ENCODE data around the gene RECK.

Gene RECK

DNA sequence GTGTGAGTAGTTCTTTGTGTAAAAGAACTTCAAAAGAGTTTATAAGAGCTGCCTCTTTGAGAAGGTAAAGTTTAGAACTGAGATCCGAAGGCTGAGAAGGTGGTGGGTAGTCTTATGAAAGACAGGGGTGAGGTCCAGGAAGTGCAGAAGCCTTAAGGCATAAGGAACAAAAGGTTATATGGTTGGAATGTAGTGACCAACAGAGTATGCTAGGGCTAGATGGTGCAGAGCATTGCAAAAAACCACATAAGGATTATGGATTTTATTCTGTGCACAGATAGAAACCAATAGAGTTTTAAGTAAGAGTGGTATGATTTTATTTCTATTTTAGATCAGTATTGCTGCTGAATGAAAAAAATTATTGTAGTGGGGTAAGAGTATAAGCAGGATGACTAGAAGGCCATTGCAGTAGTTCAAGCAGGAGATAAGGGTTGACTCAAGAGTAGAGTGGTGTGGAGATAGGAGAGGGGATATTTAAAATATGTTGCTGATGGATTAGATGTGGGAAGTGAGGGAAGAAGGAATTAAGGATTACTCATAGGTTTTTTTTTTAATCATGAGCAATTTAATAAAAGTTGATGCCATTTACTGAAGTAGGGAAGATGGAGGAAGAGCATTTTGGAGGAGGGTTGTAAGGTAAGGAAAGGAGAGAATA is 3.7 kb downstream of the RECK start:
- POLR2A ChIA-PET (ENCODE audit: low non-redundant PET) = no interaction called here
- no peak for DNase-seq (ENCODE audit: low spot score)
- TF ChIP-seq, protein P1, sequence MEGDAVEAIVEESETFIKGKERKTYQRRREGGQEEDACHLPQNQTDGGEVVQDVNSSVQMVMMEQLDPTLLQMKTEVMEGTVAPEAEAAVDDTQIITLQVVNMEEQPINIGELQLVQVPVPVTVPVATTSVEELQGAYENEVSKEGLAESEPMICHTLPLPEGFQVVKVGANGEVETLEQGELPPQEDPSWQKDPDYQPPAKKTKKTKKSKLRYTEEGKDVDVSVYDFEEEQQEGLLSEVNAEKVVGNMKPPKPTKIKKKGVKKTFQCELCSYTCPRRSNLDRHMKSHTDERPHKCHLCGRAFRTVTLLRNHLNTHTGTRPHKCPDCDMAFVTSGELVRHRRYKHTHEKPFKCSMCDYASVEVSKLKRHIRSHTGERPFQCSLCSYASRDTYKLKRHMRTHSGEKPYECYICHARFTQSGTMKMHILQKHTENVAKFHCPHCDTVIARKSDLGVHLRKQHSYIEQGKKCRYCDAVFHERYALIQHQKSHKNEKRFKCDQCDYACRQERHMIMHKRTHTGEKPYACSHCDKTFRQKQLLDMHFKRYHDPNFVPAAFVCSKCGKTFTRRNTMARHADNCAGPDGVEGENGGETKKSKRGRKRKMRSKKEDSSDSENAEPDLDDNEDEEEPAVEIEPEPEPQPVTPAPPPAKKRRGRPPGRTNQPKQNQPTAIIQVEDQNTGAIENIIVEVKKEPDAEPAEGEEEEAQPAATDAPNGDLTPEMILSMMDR (conservative IDR thresholded peaks at IDR 0.05; ENCODE audit: low read depth) = no peak
- CTCF ChIA-PET = interaction anchor here (0.6 kb wide), 1 partner anchor 295 kb away, joined by 3 read pairs; no protein-coding TSS in a partner anchor
- H3K27ac ChIP-seq = no peak overlapping the region

DNA sequence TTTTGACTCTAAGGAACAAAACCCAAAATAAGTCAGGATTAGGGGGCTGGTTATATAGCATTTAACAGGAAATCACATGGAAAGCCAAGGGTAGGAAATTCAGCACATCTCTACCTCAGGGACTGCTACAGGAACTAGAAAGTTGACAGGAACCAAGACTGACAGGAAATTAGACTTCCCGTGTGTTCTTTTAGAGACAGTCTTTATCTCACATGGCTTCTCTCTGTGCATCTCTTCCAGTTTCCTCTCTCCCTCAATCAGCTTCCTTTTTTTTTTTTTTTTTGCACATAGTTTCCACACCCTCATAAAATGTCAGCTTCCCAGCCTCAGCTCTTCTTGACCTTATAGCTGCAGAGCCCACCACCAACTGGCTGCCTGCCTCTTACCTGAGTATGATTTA is 4.8 kb downstream of the RECK start:
- ChIA-PET CTCF (no interaction called here), POLR2A (ENCODE audit: low non-redundant PET) (no interaction called here)
- no peak for DNase-seq (ENCODE audit: low spot score)
- no peak overlapping the region for H3K27ac ChIP-seq
- TF ChIP-seq, protein P1 (conservative IDR thresholded peaks at IDR 0.05; ENCODE audit: low read depth) = no peak

DNA sequence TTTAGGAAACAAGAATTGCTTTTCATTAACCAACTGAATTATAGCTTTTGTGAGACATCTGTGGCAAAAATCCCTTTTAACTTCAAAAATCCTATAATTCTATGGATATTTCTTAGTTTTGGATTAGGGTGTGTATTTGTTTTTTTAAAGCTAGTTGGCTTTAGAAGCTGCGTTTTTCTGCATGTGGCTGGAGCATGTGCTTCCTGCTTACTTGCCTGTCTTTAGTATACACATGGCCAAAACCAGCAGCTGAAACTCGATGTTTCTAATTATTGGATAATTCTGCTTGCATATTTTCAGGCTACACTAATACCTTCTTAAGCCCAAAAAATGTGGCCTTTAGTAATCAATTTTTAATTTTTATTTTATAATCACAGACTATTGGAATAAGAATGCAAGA is 8.9 kb downstream of the RECK start:
- TF ChIP-seq, protein P1 (conservative IDR thresholded peaks at IDR 0.05; ENCODE audit: low read depth) = no peak
- POLR2A ChIA-PET (ENCODE audit: low non-redundant PET) = no interaction called here
- DNase-seq (ENCODE audit: low spot score) = no peak
- H3K27ac ChIP-seq = no peak overlapping the region
- CTCF ChIA-PET = interaction anchor here (0.7 kb wide), 1 partner anchor 441 kb away, joined by 4 read pairs; no protein-coding TSS in a partner anchor

DNA sequence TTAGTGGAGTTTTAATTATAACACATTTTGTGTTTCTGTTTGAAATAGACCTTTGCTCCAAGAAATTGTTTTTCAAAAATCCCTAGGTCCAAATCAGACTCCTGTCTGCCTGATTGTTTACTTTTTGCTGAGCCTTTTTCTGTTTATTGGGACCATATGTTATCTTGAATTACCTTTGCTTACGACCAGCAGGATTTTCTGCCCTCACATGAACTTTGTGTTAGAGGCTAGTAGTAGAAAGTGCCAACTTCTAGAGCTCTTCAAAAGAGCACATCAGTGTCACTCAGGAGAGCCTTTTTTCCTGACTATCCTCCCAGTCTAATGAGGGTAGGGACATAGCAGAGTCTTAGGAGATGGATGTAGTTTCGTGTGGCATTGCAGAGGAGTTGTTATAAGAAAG is 10.2 kb downstream of the RECK start:
- TF ChIP-seq, protein P1 (conservative IDR thresholded peaks at IDR 0.05; ENCODE audit: low read depth) = no peak
- DNase-seq (ENCODE audit: low spot score) = no peak
- no peak overlapping the region for H3K27ac ChIP-seq
- ChIA-PET CTCF (no interaction called here), POLR2A (ENCODE audit: low non-redundant PET) (no interaction called here)

DNA sequence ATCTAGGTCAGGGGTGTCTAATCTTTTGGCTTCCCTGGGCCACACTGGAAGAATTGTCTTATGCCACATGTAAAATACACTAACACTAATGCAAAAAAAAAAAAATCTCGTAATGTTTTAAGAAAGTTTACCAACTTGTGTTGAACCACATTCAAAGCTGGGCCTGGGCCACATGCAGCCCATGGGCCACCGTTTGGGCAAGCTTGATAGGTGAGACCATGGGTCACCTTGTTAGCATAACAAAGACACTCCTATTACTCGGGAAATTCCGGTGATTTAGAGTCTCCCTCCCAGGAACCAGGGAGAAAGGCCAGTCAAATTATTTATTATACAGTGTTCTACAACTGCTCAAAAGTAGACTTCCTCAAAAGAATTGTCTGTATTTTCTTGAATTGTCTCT is 12.7 kb downstream of the RECK start:
- no peak overlapping the region for H3K27ac ChIP-seq
- ChIA-PET CTCF (interaction anchor here (1.0 kb wide), 1 partner anchor 52 kb away, joined by 3 read pairs; no protein-coding TSS in a partner anchor), POLR2A (ENCODE audit: low non-redundant PET) (no interaction called here)
- TF ChIP-seq, protein P1 (conservative IDR thresholded peaks at IDR 0.05; ENCODE audit: low read depth) = no peak
- DNase-seq (ENCODE audit: low spot score) = no peak

DNA sequence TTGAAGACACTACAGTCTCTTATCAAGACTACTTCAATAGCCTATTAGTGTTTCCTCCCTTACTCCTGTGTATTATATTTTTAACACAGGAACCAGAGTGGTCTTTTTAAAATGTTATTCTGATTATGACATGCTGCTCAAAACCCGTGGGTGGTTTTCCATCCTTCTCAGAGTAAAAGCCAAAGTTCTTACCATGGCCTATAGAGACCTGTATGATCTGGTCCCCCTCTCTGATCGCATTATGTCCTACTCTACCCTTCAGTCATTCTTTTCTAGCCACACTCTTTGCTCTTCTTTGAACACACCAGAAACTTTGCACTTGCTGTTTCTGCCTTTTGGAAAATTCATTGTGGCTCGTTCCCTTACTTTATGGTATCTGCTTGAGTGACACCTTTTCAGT is 13.8 kb downstream of the RECK start:
- TF ChIP-seq, protein P1 (conservative IDR thresholded peaks at IDR 0.05; ENCODE audit: low read depth) = no peak
- POLR2A ChIA-PET (ENCODE audit: low non-redundant PET) = no interaction called here
- CTCF ChIA-PET = interaction anchor here (0.7 kb wide), 1 partner anchor 24 kb away, joined by 3 read pairs; no protein-coding TSS in a partner anchor
- no peak for DNase-seq (ENCODE audit: low spot score)
- H3K27ac ChIP-seq = no peak overlapping the region
